Smooth muscle cell (in vitro differentiated cells): ENCODE measurements around the gene GTF2F2. TPM values are rescaled to one million over a fixed set of nuclear protein-coding genes. Genes with fewer than 3 reads are reported as not detected.

Source experiments
- DNase-seq: peaks from one replicate; lab custom pipeline; 2025; ENCODE audit not compliant: unreplicated experiment; lab: John Stamatoyannopoulos, UW
- H2AFZ ChIP-seq: fragments of 200-600 bp; sonication (generic); 2 replicates; pipeline ENCODE4 v1.6.0; 2016; ENCODE audit warnings: antibody characterized with exemption, low read depth, mild to moderate bottlenecking
- H3F3A ChIP-seq: fragments of 200-600 bp; sonication (generic); 2 replicates; pipeline ENCODE4 v1.6.0; 2017; ENCODE audit warnings: antibody characterized with exemption, low read depth
- H3K27ac ChIP-seq: fragments of 200-600 bp; sonication (generic); 2 replicates; pipeline ENCODE4 v1.5.1; 2016; ENCODE audit warnings: low read depth, mild to moderate bottlenecking
- H3K27me3 ChIP-seq: fragments of 200-600 bp; sonication (generic); 2 replicates; pipeline ENCODE4 v1.6.1; 2016; ENCODE audit warnings: low read depth, mild to moderate bottlenecking
- H3K36me3 ChIP-seq: fragments of 200-600 bp; sonication (generic); 2 replicates; pipeline ENCODE4 v1.5.1; 2016; ENCODE audit warnings: low read depth
- H3K4me1 ChIP-seq: fragments of 200-600 bp; sonication (generic); 2 replicates; pipeline ENCODE4 v1.5.1; 2016; ENCODE audit warnings: low read depth
- H3K4me2 ChIP-seq: fragments of 200-600 bp; sonication (generic); 2 replicates; pipeline ENCODE4 v1.6.0; 2016; ENCODE audit warnings: mild to moderate bottlenecking
- H3K4me3 ChIP-seq: fragments of 200-600 bp; sonication (generic); 2 replicates; pipeline ENCODE4 v1.5.1; 2016; ENCODE audit warnings: mild to moderate bottlenecking
- H3K79me2 ChIP-seq: fragments of 200-600 bp; sonication (generic); 2 replicates; pipeline ENCODE4 v1.6.0; 2016; ENCODE audit warnings: low read depth, mild to moderate bottlenecking
- H3K9ac ChIP-seq: fragments of 200-600 bp; sonication (generic); 2 replicates; pipeline ENCODE4 v1.6.0; 2016; ENCODE audit warnings: low read depth
- H3K9me3 ChIP-seq: fragments of 200-600 bp; sonication (generic); replicated peaks from 2 replicates; pipeline ENCODE4 v1.5.1; 2016; ENCODE audit warnings: low read depth
- H4K20me1 ChIP-seq: fragments of 200-600 bp; sonication (generic); 2 replicates; pipeline ENCODE4 v1.6.0; 2016; ENCODE audit warnings: low read depth
- CTCF ChIP-seq: fragments of 200-600 bp; sonication (generic); IDR thresholded peaks from 2 replicates; pipeline ENCODE4 v1.5.1; 2017; ENCODE audit warnings: borderline replicate concordance, mild to moderate bottlenecking, antibody characterized with exemption; ENCODE audit not compliant: insufficient read depth, poor library complexity, severe bottlenecking
- WGBS: methylation state at CpG from one replicate; pipeline ENCODE4 v1.1.7; 2016; ENCODE audit warnings: low lambda C conversion rate; 5-methylcytosine and 5-hydroxymethylcytosine counted together
- polyA plus RNA-seq: library from polyadenylated mRNA; unstranded; fragments of >200 nt; fragmentation: Nextera tagmentation; extraction: Ambion mirVana; gene quantifications from 2 replicates; pipeline ENCODE4 v1.2.1, GENCODE V29; 2016
- total RNA-seq: library from RNA; depleted of rRNA; stranded (reverse); fragments of >200 nt; gene quantifications from 2 replicates; pipeline ENCODE4 v1.2.3, GENCODE V29; 2014

The GTF2F2 gene
- total and polyA plus RNA-seq, 2 experiments from 2014 or later = 11.2 to 28.1 TPM

DNA sequence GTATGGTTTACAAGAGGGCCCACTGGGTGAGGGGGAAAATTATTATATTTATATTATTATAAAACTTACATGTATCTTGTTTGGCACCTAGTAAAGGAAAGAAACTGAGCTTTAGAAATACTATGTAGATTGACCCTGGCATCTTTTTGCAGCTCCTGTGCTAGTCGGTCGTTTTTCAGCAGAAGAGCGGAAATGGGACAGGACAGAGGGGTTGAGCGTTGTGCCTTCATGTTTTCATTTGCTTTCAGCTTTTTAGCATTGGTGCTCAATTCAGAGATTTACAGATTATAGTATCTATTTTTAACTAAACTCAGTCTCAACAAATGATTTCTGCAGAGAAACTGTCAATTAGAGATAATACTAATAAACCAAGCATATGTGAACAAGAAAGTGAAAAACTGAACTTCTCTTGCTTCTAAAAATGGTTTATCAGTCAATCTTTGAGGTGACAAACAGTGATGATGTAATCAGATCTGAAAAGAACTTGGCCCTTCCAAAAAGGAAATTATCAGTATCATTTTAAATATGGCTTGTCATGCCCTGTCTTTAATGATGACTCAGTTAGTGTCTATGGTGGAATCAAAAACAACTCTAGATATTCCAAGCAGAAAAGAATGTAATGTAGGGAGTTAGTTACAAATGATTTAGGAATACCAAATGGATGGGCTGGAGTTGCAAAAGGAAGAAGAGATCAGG is 137.5 kb downstream of the GTF2F2 start:
- H3F3A ChIP-seq = no peaks in the 10 kb centered on the region
- H3K4me1 ChIP-seq = no peaks in the 10 kb centered on the region
- H3K27ac ChIP-seq = no peak overlapping the region
- no peak overlapping the region for H2AFZ ChIP-seq
- 96% methylated on average over 4 of the region's 4 CpGs for WGBS
- H3K27me3 ChIP-seq = no peaks in the 10 kb centered on the region
- no peak overlapping the region for H3K4me3 ChIP-seq
- H3K4me2 ChIP-seq = no peak overlapping the region
- H4K20me1 ChIP-seq = no peaks in the 10 kb centered on the region
- peaks cover 3% of the 10 kb centered on the region for H3K36me3 ChIP-seq
- no peaks in the 10 kb centered on the region for H3K79me2 ChIP-seq
- no peak for DNase-seq
- H3K9ac ChIP-seq = no peak overlapping the region
- no peaks in the 10 kb centered on the region for H3K9me3 ChIP-seq
- no peak for TF ChIP-seq CTCF

DNA sequence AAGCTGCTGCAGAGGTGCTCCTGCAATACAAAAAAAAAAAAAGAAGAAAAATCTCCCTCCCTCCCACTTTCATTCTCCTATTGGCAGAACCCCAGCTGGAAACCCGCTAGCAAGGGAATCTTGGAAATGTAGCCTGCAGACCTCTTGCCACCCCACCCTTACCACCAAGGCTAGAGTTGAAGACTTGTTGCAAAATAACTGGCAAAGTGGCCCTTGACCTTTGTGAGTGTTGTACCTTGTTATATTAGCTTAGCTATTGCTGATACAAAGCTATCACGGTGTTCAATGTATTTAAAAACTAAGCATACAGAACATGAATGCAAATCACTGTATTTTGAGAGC is 138.0 kb downstream of the GTF2F2 start:
- WGBS = 100% methylated on average over 2 of the region's 2 CpGs
- Histone ChIP-seq H3K4me1 (no peaks in the 10 kb centered on the region), H3K4me3 (no peak overlapping the region), H3K4me2 (no peak overlapping the region), H3K9ac (no peak overlapping the region), H3K9me3 (no peaks in the 10 kb centered on the region), H3K27me3 (no peaks in the 10 kb centered on the region), H3K79me2 (no peaks in the 10 kb centered on the region), H3K27ac (no peak overlapping the region), H4K20me1 (no peaks in the 10 kb centered on the region), H3F3A (no peaks in the 10 kb centered on the region), H3K36me3 (peaks cover 3% of the 10 kb centered on the region), H2AFZ (no peak overlapping the region)
- DNase-seq = no peak
- TF ChIP-seq CTCF = no peak

DNA sequence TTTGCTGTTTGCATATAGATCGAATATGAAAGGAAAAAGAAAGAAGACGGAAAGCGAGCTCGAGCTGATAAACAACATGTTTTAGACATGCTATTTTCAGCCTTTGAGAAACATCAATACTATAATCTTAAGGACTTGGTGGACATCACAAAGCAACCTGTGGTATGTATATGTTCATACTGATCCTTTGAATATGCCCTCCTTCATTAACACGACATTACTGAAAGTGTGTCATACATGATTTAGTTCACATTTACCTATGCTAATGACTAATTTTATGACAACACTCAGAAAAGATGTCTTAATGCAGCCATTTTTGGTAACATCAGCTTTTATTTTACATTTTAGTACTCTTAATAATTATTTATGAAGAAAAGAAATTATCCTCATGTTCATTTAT is 146.9 kb downstream of the GTF2F2 start:
- H3K36me3 ChIP-seq = peaks cover 3% of the 10 kb centered on the region
- no peaks in the 10 kb centered on the region for H3K79me2 ChIP-seq
- no peak for TF ChIP-seq CTCF
- DNase-seq = no peak
- no peak overlapping the region for H3K27ac ChIP-seq
- no peak overlapping the region for H2AFZ ChIP-seq
- H4K20me1 ChIP-seq = no peaks in the 10 kb centered on the region
- no peaks in the 10 kb centered on the region for H3F3A ChIP-seq
- WGBS = 96% methylated on average over 5 of the region's 5 CpGs
- no peaks in the 10 kb centered on the region for H3K4me1 ChIP-seq
- H3K9me3 ChIP-seq = no peaks in the 10 kb centered on the region
- H3K4me2 ChIP-seq = no peak overlapping the region
- H3K27me3 ChIP-seq = no peaks in the 10 kb centered on the region
- no peak overlapping the region for H3K4me3 ChIP-seq
- no peak overlapping the region for H3K9ac ChIP-seq

DNA sequence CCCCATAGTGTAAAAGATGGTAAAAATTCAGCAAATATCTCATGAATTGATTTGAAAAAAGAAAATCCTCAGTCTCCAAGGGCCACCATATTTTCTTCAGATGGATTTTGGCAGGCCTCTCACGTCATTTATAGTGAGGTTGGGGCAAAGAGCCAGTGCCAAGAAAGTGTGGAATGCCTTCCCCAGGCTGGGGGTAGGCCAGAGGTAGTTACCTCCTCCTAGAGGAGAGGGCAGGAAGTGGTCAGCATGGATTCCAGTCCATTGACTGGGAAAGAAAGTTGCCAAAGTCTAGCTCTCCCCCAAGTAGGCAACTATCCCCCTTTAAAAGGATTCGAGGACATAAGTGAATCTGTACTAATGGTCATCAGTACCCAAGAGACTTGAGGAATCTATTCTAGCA is 148.9 kb downstream of the GTF2F2 start:
- Histone ChIP-seq H2AFZ (no peak overlapping the region), H3K27ac (no peak overlapping the region), H3F3A (no peaks in the 10 kb centered on the region), H4K20me1 (no peaks in the 10 kb centered on the region), H3K36me3 (peaks cover 3% of the 10 kb centered on the region), H3K4me1 (no peaks in the 10 kb centered on the region), H3K9me3 (no peaks in the 10 kb centered on the region), H3K4me3 (no peak overlapping the region), H3K27me3 (no peaks in the 10 kb centered on the region), H3K4me2 (no peak overlapping the region), H3K9ac (no peak overlapping the region), H3K79me2 (no peaks in the 10 kb centered on the region)
- WGBS = 92% methylated on average over 2 of the region's 2 CpGs
- TF ChIP-seq CTCF = no peak
- no peak for DNase-seq
